ENCODE data around the gene PPP1R9A. TPM values are rescaled to one million over a fixed set of nuclear protein-coding genes. Genes with fewer than 3 reads are reported as not detected.

PPP1R9A gene
- total and polyA plus RNA-seq, 5 experiments from 2014 or later: 0.14 to 0.75 (median 0.18) TPM; not detected in 2

- no peak for DNase-seq
- no peaks in the 10 kb centered on the region for H3K9me3 Mint-ChIP-seq
- H3K36me3 Mint-ChIP-seq: no peaks in the 10 kb centered on the region
- no peak overlapping the region for H3K27ac Mint-ChIP-seq
- H3K27me3 Mint-ChIP-seq: peaks cover 0 to 2% (median 0%) of the 10 kb centered on the region in 5 donors
- no peak overlapping the region for H3K4me3 Mint-ChIP-seq
- POLR2A ChIA-PET: no interaction called here
- no peaks in the 10 kb centered on the region for H3K4me1 Mint-ChIP-seq
- ATAC-seq: no peak
Observed at GRCh38 chr7:95066737-95067530, 159.5 kb downstream of the PPP1R9A start.

GRCh38 chr7:95088536-95089215 is 181.3 kb downstream of the PPP1R9A start:
- Mint-ChIP-seq H3K9me3 (no peaks in the 10 kb centered on the region), H3K27me3 (peaks cover 0 to 4% (median 0%) of the 10 kb centered on the region in 5 donors), H3K4me1 (no peaks in the 10 kb centered on the region), H3K4me3 (no peak overlapping the region), H3K36me3 (no peaks in the 10 kb centered on the region), H3K27ac (no peak overlapping the region)
- ATAC-seq: no peak
- POLR2A ChIA-PET: no interaction called here
- DNase-seq: no peak

GRCh38 chr7:95089414-95090315 is 182.3 kb downstream of the PPP1R9A start:
- H3K4me1 Mint-ChIP-seq: no peaks in the 10 kb centered on the region
- POLR2A ChIA-PET: no interaction called here

GRCh38 chr7:95092324-95092723 is 184.9 kb downstream of the PPP1R9A start:
- Mint-ChIP-seq H3K4me3 (no peak overlapping the region), H3K36me3 (no peaks in the 10 kb centered on the region), H3K9me3 (no peaks in the 10 kb centered on the region), H3K4me1 (peaks cover 0 to 1% (median 0%) of the 10 kb centered on the region in 4 donors), H3K27ac (no peak overlapping the region), H3K27me3 (peaks cover 0 to 6% (median 0%) of the 10 kb centered on the region in 5 donors)
- ATAC-seq: no peak
- POLR2A ChIA-PET: interaction anchor here (0.6 kb wide), 1 partner anchor 77 kb away, joined by 4 read pairs; no protein-coding TSS in a partner anchor
- DNase-seq: no peak

More at GRCh38 chr7:95089414-95090315, 182.3 kb downstream of the PPP1R9A start:
- no peaks in the 10 kb centered on the region for H3K36me3 Mint-ChIP-seq
- DNase-seq: no peak
- H3K4me3 Mint-ChIP-seq: no peak overlapping the region
- peaks cover 0 to 4% (median 0%) of the 10 kb centered on the region in 5 donors for H3K27me3 Mint-ChIP-seq
- ATAC-seq: no peak
- no peaks in the 10 kb centered on the region for H3K9me3 Mint-ChIP-seq
- no peak overlapping the region for H3K27ac Mint-ChIP-seq

GRCh38 chr7:95095259-95095965 is 188.0 kb downstream of the PPP1R9A start:
- Mint-ChIP-seq H3K4me3 (no peak overlapping the region), H3K27me3 (peaks cover 0 to 7% (median 0%) of the 10 kb centered on the region in 5 donors), H3K9me3 (no peaks in the 10 kb centered on the region), H3K36me3 (no peaks in the 10 kb centered on the region), H3K4me1 (peaks cover 0 to 1% (median 0%) of the 10 kb centered on the region in 4 donors), H3K27ac (no peak overlapping the region)
- DNase-seq (no peak), ATAC-seq (no peak)
- POLR2A ChIA-PET: no interaction called here

- Mint-ChIP-seq H3K27ac (no peak overlapping the region), H3K9me3 (no peaks in the 10 kb centered on the region), H3K4me1 (peaks cover 0 to 1% (median 0%) of the 10 kb centered on the region in 4 donors), H3K4me3 (no peak overlapping the region), H3K36me3 (no peaks in the 10 kb centered on the region), H3K27me3 (peaks cover 0 to 9% (median 0%) of the 10 kb centered on the region in 5 donors)
- DNase-seq: no peak
- no peak for ATAC-seq
- POLR2A ChIA-PET: no interaction called here
Observed at GRCh38 chr7:95095966-95096540, 188.7 kb downstream of the PPP1R9A start.

- no peaks in the 10 kb centered on the region for H3K36me3 Mint-ChIP-seq
- peaks cover 0 to 5% (median 0%) of the 10 kb centered on the region in 5 donors for H3K27me3 Mint-ChIP-seq
- no peak for DNase-seq
- ATAC-seq: no peak
- POLR2A ChIA-PET: no interaction called here
- no peak overlapping the region for H3K27ac Mint-ChIP-seq
- peaks cover 0 to 2% (median 0%) of the 10 kb centered on the region in 9 donors for H3K9me3 Mint-ChIP-seq
- no peak overlapping the region for H3K4me3 Mint-ChIP-seq
- peaks cover 0 to 1% (median 0%) of the 10 kb centered on the region in 4 donors for H3K4me1 Mint-ChIP-seq
Observed at GRCh38 chr7:95097291-95097690, 189.9 kb downstream of the PPP1R9A start.

- H3K36me3 Mint-ChIP-seq: no peaks in the 10 kb centered on the region
- POLR2A ChIA-PET: no interaction called here
- H3K4me1 Mint-ChIP-seq: peaks cover 0 to 1% (median 0%) of the 10 kb centered on the region in 4 donors
- H3K27ac Mint-ChIP-seq: no peak overlapping the region
- no peak for ATAC-seq
- peaks cover 0 to 5% (median 0%) of the 10 kb centered on the region in 5 donors for H3K27me3 Mint-ChIP-seq
- peaks cover 0 to 2% (median 0%) of the 10 kb centered on the region in 9 donors for H3K9me3 Mint-ChIP-seq
- DNase-seq: no peak
- H3K4me3 Mint-ChIP-seq: no peak overlapping the region
Observed at GRCh38 chr7:95097851-95098250, 190.5 kb downstream of the PPP1R9A start.

- Mint-ChIP-seq H3K27ac (no peak overlapping the region), H3K4me3 (no peak overlapping the region), H3K36me3 (no peaks in the 10 kb centered on the region), H3K4me1 (peaks cover 0 to 1% (median 0%) of the 10 kb centered on the region in 4 donors), H3K9me3 (peaks cover 0 to 2% (median 0%) of the 10 kb centered on the region in 9 donors), H3K27me3 (peaks cover 0 to 5% (median 0%) of the 10 kb centered on the region in 5 donors)
- ATAC-seq: no peak
- POLR2A ChIA-PET: no interaction called here
- no peak for DNase-seq
Observed at GRCh38 chr7:95099106-95099505, 191.7 kb downstream of the PPP1R9A start.

GRCh38 chr7:95101422-95101821 is 194.0 kb downstream of the PPP1R9A start:
- Mint-ChIP-seq H3K4me1 (no peaks in the 10 kb centered on the region), H3K27me3 (peaks cover 0 to 3% (median 0%) of the 10 kb centered on the region in 5 donors), H3K27ac (no peak overlapping the region), H3K4me3 (no peak overlapping the region), H3K36me3 (no peaks in the 10 kb centered on the region), H3K9me3 (peaks cover 0 to 2% (median 0%) of the 10 kb centered on the region in 9 donors)
- ATAC-seq (no peak), DNase-seq (no peak)
- POLR2A ChIA-PET: no interaction called here

GRCh38 chr7:95102662-95103061 is 195.3 kb downstream of the PPP1R9A start:
- H3K27me3 Mint-ChIP-seq: peaks cover 0 to 3% (median 0%) of the 10 kb centered on the region in 5 donors
- no peaks in the 10 kb centered on the region for H3K4me1 Mint-ChIP-seq
- no peak overlapping the region for H3K27ac Mint-ChIP-seq
- H3K4me3 Mint-ChIP-seq: no peak overlapping the region
- H3K9me3 Mint-ChIP-seq: peaks cover 0 to 2% (median 0%) of the 10 kb centered on the region in 9 donors
- no peaks in the 10 kb centered on the region for H3K36me3 Mint-ChIP-seq
- ATAC-seq: no peak
- DNase-seq: no peak
- POLR2A ChIA-PET: no interaction called here

GRCh38 chr7:95104739-95105138 is 197.3 kb downstream of the PPP1R9A start:
- POLR2A ChIA-PET: no interaction called here
- DNase-seq: no peak
- Mint-ChIP-seq H3K9me3 (peaks cover 0 to 2% (median 0%) of the 10 kb centered on the region in 9 donors), H3K27ac (no peak overlapping the region), H3K27me3 (peaks cover 0 to 3% (median 0%) of the 10 kb centered on the region in 5 donors), H3K4me1 (no peaks in the 10 kb centered on the region), H3K36me3 (no peaks in the 10 kb centered on the region), H3K4me3 (no peak overlapping the region)
- ATAC-seq: no peak
